MM.1S (cell line): ENCODE measurements around the gene POLR1A.

Experiments
- DNase-seq: peaks from one replicate; pipeline ENCODE4 v3.0.0-alpha.2; 2015
- H2AFZ ChIP-seq: fragments of 300-600 bp; sonication (generic); 2 replicates; pipeline ENCODE4 v1.6.0; 2016; ENCODE audit warnings: antibody characterized with exemption, low read length
- H3F3A ChIP-seq: fragments of 300-600 bp; sonication (generic); 2 replicates; pipeline ENCODE4 v1.6.1; 2016; ENCODE audit warnings: mild to moderate bottlenecking, antibody characterized with exemption, low read length, moderate library complexity, mixed read lengths; ENCODE audit not compliant: insufficient read depth
- H3K27ac ChIP-seq: fragments of 300-600 bp; sonication (generic); 2 replicates; pipeline ENCODE4 v1.5.1; 2016; ENCODE audit warnings: mild to moderate bottlenecking, low read length
- H3K27me3 ChIP-seq: fragments of 300-600 bp; sonication (generic); replicated peaks from 2 replicates; pipeline ENCODE4 v1.6.0; 2016; ENCODE audit warnings: low read length; ENCODE audit not compliant: insufficient read depth
- H3K36me3 ChIP-seq: fragments of 300-600 bp; sonication (generic); replicated peaks from 2 replicates; pipeline ENCODE4 v1.6.1; 2016; ENCODE audit warnings: mild to moderate bottlenecking, low read length, mixed read lengths; ENCODE audit not compliant: insufficient read depth
- H3K4me1 ChIP-seq: fragments of 300-600 bp; sonication (generic); 2 replicates; pipeline ENCODE4 v1.6.1; 2016; ENCODE audit warnings: low read length, mixed read lengths
- H3K4me2 ChIP-seq: fragments of 300-600 bp; sonication (generic); 2 replicates; pipeline ENCODE4 v1.6.0; 2016; ENCODE audit warnings: low read depth, low read length
- H3K4me3 ChIP-seq: fragments of 300-600 bp; sonication (generic); 2 replicates; pipeline ENCODE4 v1.5.1; 2016; ENCODE audit warnings: low read length, mixed read lengths
- H3K79me2 ChIP-seq: fragments of 300-600 bp; sonication (generic); 2 replicates; pipeline ENCODE4 v1.6.1; 2016; ENCODE audit warnings: mixed run types, low read length, mixed read lengths
- H3K9ac ChIP-seq: fragments of 300-600 bp; sonication (generic); 2 replicates; pipeline ENCODE4 v1.6.1; 2016; ENCODE audit warnings: low read length, mixed read lengths
- H3K9me2 ChIP-seq: fragments of 300-600 bp; sonication (generic); replicated peaks from 2 replicates; pipeline ENCODE4 v1.6.1; 2016; ENCODE audit warnings: mild to moderate bottlenecking, low read length, mixed read lengths; ENCODE audit not compliant: insufficient read depth
- H3K9me3 ChIP-seq: fragments of 300-600 bp; sonication (generic); replicated peaks from 2 replicates; pipeline ENCODE4 v1.6.1; 2016; ENCODE audit warnings: mild to moderate bottlenecking, low read length, mixed read lengths; ENCODE audit not compliant: insufficient read depth
- H4K20me1 ChIP-seq: fragments of 300-600 bp; sonication (generic); 2 replicates; pipeline ENCODE4 v1.6.1; 2016; ENCODE audit warnings: mild to moderate bottlenecking, low read length, moderate library complexity, mixed read lengths; ENCODE audit not compliant: insufficient read depth
- EZH2 ChIP-seq: fragments of 300-600 bp; sonication (generic); optimal IDR thresholded peaks from 2 replicates; pipeline ENCODE3; 2017; ENCODE audit warnings: low read depth, mild to moderate bottlenecking, antibody characterized with exemption, low read length, mixed read lengths
- EZH2phosphoT487 ChIP-seq: fragments of 300-600 bp; sonication (generic); IDR thresholded peaks from 2 replicates; pipeline ENCODE4 v1.6.1; 2018; ENCODE audit warnings: antibody characterized with exemption, low read length
- TF ChIP-seq, protein P1 (sequence below): fragments of 300-600 bp; sonication (generic); IDR thresholded peaks from 2 replicates; pipeline ENCODE4 v1.5.1; 2016; ENCODE audit warnings: antibody characterized with exemption, low read length, mixed read lengths

The POLR1A gene

DNA sequence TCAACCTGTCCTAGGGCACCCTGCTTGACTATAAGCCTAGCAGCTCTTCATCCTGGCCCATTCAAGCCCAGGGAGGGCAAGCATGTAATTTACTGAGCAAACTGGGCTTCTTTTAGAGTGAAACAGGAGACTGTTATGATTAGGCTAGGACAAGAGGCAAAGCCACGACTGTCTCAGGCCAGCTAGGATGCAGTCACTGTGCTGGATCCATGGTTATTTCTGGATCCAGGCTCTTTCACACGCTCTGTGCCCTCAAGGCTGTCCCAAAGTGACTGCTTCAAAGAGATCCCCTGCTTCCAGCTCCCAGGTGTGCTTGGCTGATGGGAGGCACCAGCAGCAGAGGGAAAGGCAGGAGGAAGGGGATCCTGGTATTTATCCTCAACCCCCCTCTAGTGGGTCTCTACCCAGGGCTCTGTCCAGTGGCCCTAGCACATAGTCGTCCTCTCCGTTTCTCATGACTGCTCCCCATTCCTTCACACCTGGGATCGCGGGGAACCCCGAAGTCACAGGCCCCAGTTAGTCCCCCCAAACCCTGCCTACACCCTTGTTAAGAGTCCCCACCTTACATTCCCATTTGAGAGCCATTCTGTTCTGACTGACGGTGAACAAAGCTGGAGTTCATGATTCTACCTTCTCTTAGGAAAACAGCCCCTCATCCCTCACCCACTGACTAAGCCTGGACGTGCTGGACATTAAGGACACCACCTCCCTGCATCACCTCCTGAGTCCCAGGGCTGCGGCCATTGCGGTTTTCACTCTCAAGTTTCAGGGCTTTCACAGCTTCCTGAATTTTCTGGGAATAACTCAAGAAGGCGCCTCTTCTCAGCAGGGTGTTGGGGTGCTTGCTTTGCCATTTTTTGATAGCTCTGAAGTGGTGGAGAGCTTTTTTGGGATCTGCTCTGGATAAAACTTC lies 63.2 kb downstream of the POLR1A start:
- Histone ChIP-seq H3K36me3 (peaks cover 10% of the 10 kb centered on the region; the same call in 1 of the 2 replicates), H3K4me1 (peaks cover 27% of the 10 kb centered on the region), H3F3A (peaks cover 17% of the 10 kb centered on the region)

DNA sequence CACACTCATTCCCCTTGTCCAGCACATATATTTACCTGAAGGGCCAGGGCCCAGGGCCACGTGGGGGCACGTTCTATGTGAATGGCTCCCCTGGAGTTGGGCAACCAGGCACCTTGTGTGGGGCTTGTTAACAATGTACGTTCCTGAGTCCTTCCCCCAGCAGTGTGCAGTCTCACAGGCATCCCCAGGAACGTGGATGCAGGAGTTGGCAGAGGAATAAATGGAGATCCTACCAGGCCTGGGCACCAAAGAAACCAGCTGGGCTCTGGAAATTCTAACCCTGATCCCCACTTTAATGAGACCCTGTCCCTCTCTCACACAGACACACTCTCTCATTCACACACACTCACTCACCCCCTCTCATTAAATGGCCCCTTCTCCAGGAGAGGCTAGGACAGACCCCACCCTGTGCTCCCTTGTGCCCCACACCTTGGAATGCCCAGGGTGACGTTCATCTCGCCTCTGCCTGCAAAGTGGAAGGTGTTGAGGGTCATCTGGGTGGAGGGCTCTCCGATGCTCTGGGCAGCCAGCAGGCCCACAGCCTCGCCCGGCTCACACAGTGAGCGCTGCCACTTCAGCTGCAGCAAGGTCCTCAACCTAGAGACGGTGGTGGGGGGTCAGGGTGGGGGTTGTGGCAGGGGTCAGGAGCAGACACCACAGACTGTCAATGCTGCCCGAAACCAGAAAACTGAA lies 65.6 kb downstream of the POLR1A start:
- no peaks in the 10 kb centered on the region for H3K9me3 ChIP-seq
- no peaks in the 10 kb centered on the region for H4K20me1 ChIP-seq
- H3K27ac ChIP-seq: peak overlapping the region; percentile 99; the same call in 1 of the 2 replicates
- TF ChIP-seq EZH2 (no peak), EZH2phosphoT487 (no peak)
- TF ChIP-seq, protein P1, sequence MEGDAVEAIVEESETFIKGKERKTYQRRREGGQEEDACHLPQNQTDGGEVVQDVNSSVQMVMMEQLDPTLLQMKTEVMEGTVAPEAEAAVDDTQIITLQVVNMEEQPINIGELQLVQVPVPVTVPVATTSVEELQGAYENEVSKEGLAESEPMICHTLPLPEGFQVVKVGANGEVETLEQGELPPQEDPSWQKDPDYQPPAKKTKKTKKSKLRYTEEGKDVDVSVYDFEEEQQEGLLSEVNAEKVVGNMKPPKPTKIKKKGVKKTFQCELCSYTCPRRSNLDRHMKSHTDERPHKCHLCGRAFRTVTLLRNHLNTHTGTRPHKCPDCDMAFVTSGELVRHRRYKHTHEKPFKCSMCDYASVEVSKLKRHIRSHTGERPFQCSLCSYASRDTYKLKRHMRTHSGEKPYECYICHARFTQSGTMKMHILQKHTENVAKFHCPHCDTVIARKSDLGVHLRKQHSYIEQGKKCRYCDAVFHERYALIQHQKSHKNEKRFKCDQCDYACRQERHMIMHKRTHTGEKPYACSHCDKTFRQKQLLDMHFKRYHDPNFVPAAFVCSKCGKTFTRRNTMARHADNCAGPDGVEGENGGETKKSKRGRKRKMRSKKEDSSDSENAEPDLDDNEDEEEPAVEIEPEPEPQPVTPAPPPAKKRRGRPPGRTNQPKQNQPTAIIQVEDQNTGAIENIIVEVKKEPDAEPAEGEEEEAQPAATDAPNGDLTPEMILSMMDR: no peak
- H2AFZ ChIP-seq: no peak overlapping the region
- H3K4me2 ChIP-seq: no peak overlapping the region
- no peak overlapping the region for H3K4me3 ChIP-seq
- H3K9me2 ChIP-seq: no peaks in the 10 kb centered on the region
- H3K9ac ChIP-seq: no peak overlapping the region
- H3K4me1 ChIP-seq: peaks cover 47% of the 10 kb centered on the region
- H3K27me3 ChIP-seq: no peaks in the 10 kb centered on the region
- peaks cover 41% of the 10 kb centered on the region for H3F3A ChIP-seq
- no peak for DNase-seq
- peaks cover 3% of the 10 kb centered on the region; the same call in 1 of the 2 replicates for H3K79me2 ChIP-seq
- H3K36me3 ChIP-seq: peaks cover 6% of the 10 kb centered on the region; the same call in 1 of the 2 replicates

More for the DNA sequence above, 63.2 kb downstream of the POLR1A start:
- Histone ChIP-seq H3K27me3 (no peaks in the 10 kb centered on the region), H3K9me3 (no peaks in the 10 kb centered on the region), H3K4me2 (no peak overlapping the region), H4K20me1 (no peaks in the 10 kb centered on the region), H3K4me3 (no peak overlapping the region), H3K79me2 (no peaks in the 10 kb centered on the region), H3K9ac (no peak overlapping the region), H3K27ac (no peak overlapping the region), H3K9me2 (no peaks in the 10 kb centered on the region), H2AFZ (no peak overlapping the region)
- no peak for DNase-seq
- no peak for TF ChIP-seq EZH2
- TF ChIP-seq, protein P1: no peak
- no peak for TF ChIP-seq EZH2phosphoT487

DNA sequence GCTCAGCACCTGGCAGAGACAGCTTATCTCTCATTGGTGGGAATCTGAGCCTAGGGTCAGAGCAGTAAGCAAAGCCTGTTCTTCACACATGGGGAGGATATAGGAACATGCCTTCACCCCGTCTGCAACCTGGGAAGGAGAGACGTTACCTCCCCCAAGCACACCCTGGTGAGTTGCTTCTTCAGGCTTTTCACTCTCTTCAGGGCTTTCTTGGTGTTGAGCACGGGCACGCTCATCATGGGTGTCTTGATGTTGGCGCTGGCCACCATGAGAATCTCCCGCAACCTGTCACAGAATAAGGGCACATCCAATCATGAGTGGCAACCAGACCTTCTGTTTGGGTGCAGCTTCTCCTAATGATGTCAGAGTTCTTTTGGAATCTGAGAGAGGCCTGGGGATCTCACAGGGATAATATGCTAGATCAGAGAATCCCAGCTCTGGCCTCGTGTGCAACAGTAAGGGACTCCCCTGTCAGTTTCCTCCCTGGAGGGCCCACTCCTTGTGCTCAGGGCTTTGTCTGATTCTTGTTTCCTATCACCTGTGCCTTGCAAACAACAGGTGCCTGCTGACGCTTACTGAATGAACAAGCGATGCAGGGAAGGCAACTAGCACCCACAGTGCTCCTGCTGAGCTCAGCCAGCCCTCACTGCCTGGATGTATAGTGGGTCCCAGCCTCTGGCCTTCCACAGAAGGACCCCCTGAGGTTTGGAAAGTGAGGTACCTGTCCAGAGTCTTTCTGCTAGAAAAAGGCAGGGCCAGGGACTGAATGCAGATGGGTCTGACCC lies 66.3 kb downstream of the POLR1A start:
- peaks cover 50% of the 10 kb centered on the region for H3K4me1 ChIP-seq
- no peaks in the 10 kb centered on the region for H3K9me2 ChIP-seq
- H3K36me3 ChIP-seq: peaks cover 6% of the 10 kb centered on the region; the same call in 1 of the 2 replicates
- H3K27me3 ChIP-seq: no peaks in the 10 kb centered on the region
- H3K9ac ChIP-seq: no peak overlapping the region
- no peak for DNase-seq
- H3F3A ChIP-seq: peaks cover 42% of the 10 kb centered on the region
- peak overlapping the region; percentile 99 for H3K27ac ChIP-seq
- H3K79me2 ChIP-seq: peaks cover 7% of the 10 kb centered on the region; the same call in 1 of the 2 replicates
- no peak overlapping the region for H2AFZ ChIP-seq
- no peak overlapping the region for H3K4me3 ChIP-seq
- TF ChIP-seq, protein P1: no peak
- TF ChIP-seq EZH2 (no peak), EZH2phosphoT487 (no peak)
- H4K20me1 ChIP-seq: no peaks in the 10 kb centered on the region
- no peaks in the 10 kb centered on the region for H3K9me3 ChIP-seq
- no peak overlapping the region for H3K4me2 ChIP-seq
